Activated CD8-positive, alpha-beta memory T cell treated with anti-CD3 and anti-CD28 coated beads, Interleukin-2, amount 50 U/mL, for 1 hour (primary cell): ENCODE results near the gene BAIAP2.

Experiments
- DNase-seq: peaks from one replicate; pipeline ENCODE4 v3.0.0-alpha.2; 2020; ENCODE audit errors: extremely low read depth

BAIAP2 gene

DNA sequence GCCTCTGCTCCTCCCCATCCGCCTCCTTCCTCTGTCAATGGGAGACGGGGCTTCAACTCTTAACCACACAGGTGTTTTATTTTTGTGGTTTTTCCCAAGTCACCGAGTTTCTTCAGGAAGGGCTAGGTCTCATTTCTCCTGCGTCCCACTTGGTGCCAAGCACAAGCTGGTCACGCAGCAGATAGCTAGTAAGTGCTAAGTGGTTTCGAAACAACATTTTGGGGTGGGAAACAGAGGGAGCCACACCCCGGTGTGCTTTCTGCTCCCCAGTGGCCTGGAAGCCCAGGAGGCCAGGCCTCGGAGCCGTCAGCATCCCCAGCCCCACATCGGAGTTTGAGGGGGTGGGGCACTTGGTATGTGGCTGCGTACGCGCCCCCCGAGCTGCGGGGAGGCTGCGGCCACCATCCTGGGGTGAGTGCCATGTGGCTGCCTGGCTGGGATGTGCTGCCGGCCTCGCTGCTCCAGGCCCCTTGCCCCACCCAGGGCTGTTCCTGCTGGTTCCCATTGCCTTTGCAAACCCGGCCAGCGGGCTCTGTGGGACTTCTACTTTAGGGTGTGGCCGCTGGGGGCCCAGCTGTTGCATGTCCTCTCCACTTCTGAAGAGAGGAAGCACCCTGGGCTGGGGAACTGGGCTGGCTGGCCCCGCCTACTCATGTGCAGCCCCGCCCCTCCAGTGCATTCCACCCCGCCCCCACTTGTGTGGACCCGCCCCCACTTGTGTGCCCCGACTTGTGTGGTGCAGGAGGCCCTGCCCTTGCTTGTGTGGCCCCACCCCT lies 55.6 kb downstream of the BAIAP2 start:
- DNase-seq, result no peak

DNA sequence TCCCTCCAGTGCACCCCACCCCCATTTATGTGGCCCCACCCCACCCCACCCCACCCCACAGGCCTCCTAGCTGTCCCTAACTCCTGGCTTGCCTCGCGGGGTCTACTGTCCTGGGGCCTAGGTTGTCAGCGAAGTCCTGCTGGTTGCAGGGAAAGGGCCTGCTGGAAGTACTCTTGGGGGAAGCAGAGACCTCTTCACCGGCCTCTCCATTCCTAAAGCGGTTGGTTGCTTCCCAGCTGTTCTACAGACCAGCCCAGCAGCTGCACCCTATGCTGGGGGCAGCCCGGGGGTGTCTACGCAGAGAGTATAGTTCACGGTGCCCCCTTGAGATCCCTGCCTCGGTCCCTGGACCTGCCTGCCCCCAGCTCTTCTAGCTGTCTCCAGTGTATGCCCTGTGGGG lies 56.2 kb downstream of the BAIAP2 start:
- no peak for DNase-seq

DNA sequence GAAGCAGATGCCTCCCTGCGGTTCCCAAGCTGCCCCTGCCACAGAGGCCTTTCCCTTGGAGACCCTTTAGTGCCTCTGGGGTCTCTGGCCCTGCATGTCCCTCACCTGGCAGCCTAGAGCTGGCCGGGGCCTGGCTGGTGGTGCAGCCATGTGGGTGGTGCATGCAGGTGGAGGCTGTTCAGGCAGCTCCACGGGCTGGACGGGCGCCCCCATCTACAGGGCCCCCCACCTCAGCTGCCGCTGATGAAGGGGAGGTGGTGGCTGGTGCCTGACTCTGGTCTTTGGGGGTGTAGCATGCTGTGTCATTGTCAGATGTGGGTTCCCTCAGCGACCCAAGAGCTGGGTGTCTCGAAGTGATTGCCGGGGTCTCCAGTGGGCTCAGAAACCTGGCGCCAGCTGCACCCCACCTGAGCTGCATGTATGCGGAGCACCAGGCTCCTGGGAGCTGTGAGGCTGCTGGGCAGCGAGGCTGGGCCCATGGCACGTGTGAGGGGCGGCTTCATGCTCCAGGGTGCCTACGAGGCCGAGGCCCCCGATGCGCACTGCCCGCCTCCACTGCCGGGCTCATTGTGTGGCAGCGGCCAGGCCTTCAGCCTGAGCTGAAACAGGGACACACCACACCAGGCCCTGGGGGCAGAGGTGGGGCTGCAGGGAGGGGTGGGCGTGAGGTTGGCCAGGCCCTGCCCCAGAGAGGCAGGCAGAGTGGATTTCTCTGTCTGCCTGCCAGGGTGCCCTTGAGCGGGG lies 57.0 kb downstream of the BAIAP2 start:
- DNase-seq, result no peak

DNA sequence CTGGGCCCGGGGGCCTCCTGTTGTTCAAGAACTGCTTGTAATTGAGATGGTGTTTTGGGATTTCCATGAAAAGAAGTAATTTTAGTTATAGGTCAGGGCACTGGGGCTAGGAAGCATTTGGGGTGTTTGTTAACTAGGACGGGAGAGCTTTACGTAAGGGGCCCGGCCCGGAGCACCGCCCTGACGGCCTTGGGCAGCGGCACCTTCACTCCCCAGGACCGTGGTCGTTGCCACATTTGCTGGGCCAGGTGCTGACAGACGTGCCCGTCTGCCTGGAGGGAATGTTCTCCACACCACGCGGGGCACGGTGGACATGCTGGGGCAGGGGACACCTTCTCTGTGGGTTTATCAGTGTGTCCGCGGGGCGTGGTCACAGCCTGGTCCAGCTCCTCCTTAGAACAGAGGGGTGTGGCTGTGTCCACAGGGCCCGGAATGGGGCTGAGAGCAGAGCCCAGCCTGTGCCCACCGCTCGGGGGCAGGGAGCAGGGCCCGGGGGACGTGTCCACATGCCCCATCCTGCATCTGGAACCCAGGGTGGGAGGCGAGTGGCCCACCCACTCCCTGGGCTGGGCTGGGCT lies 57.7 kb downstream of the BAIAP2 start:
- DNase-seq, result no peak

DNA sequence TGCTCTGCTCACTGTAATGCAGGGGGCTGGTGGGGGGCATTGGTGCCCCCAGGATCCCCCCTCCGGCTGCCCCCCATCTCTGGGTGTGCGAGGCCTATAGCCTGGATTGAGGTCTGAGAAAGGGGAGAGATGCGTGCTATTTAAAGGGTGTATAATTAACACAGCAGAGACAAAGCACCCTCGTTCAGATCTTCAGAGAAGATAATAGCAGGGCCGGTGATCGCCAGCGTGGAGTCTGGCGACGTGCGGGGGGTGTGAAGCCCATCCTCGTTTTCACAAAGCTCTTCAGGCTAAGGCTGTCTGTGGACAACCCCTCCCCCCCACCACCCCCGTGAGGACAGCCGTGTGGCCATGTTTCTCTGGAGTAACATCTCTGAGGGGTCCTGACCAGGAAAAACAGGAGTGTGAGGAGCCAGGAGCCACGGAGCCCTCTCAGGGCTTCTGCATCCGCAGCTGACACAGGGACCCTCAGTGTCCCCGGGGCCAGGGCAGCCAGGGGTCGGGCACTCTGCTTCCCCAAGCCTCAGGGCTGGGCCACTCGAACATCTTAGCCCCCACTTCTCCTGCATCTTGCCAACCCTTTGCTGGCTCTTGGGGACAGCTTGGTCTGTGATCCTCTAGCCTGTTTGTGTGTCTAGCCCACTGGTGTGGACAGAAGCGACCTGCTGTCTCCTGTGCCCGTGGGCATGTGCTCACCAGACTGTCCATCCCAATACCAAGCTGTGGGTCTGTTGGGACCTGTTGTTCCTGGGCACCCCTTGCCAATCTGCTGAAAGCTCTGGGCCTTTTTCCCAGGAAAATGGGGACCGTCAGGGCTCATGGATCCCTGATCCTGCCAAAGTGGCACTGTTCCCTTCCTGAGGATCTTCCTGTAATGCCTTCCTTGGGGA lies 58.9 kb downstream of the BAIAP2 start:
- DNase-seq, result no peak

DNA sequence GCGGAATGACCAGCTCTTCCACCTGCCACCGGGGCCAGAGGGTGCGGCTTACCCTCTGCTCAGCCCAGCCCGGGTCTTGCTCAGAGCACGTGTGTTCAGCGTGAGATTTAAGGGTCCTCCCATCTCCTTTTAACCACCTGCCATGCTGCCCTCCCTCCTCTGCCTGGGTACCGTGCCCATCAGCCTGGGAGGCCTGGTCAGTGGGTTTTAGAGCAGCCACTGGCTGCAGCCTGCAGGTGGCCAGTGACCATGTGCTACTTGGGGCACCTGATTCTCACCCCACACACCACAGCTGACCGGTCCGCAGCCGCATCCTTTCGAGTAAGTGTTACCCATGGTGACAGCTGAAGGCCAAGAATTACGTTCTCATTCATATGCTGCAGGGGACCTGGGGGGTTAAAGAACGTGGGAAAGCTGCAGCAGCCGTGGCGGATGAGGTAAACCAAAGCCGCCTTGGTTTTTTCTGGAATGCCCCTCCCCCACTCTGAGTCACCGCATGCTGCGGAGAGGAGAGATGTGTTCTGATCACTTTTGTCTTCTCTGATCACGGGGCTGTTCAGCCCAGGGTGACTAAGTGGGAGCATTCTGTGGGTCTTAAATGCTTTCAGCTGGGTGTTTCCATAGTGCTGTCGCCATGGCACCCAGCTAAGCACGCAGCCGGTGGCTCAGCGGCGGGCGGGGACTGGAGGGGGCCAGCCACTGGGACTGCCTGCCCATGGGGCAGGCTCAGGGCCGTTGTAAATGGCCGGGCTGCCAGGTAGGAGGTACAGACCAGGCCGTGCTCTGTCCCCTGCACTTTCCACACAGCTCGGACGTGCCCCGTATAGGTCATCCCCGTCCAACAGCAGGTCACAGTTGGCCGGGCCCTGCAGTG lies 59.8 kb downstream of the BAIAP2 start:
- DNase-seq, result peak; percentile 95

DNA sequence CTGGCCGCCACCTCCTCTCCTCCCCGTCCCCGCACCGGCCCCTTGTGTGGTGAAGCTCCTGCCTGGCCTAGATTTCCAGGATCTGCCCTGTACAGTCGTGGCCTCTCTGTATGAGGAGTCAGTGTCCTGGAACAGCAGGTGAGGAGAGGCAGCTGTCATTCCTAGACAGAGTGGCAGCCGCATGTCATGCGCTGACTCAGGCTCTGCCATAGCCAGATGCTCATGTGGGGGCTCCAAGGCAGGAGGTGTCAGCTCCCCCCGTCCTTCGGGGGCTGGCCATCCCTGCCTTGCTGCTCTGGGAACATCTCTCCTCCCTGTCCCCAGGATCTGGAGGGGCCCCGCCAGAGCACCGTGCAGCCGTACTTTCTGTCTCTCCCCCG lies 60.4 kb downstream of the BAIAP2 start:
- peak; percentile 32 for DNase-seq

DNA sequence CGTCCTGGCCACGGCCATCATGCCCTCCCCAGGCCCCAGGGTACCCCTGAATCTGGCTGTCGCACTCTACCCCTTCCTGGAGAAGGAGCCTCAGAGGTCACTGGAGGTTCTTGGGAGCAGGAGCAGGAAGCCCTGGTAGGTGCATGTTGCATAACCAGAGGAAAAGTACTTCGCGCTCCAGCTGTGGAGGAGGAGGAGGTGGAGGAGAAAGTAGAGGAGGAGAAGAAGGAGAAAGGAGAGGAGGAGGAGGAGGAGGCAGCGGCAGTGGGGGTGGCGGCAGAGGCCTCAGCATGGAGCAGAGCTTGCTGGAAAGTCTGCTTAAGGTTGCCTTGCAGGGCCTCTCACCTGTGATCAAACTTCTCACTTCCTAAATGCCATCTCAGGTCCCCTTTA lies 61.8 kb downstream of the BAIAP2 start:
- DNase-seq, result no peak

DNA sequence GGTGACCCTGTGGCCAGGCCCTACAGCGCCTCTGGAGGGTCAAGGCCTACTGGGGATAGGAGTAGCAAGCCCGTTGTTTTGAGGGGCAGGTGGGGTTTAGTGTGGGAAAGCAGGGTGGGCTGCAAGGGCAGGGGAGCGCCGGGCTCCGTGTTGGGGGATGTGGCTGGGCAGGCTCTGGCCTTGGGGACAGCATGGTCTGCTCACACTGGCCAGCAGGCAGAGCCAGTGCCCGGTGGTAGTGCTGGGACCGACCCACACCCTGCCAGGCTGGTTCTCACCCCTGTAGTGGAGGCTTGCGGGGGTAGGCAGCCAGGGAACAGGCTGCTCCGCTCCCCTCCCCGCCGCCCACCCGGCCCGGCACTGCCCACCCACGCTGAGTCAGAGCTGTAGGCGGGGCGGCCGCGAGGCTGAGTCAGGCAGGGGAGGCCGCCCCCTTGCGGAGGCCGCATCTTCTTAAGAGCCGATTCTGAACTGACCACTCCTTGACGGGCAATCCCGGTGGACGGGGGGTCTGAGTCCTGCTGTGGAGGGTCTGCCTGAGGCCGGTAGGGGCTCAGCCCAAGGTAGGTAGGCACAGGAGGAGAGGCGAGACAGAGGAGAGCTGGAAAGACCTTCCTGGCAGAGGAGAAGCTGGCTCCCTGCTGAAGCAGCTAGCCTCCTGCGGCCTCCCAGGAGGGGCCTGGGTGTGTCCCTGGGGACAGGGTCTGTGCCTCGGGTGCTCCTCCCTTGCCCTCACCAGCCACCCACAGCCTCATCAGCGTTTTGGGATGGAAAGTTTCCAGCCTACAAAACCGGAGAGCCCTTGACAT lies 62.4 kb downstream of the BAIAP2 start:
- peak; percentile 40 for DNase-seq

DNA sequence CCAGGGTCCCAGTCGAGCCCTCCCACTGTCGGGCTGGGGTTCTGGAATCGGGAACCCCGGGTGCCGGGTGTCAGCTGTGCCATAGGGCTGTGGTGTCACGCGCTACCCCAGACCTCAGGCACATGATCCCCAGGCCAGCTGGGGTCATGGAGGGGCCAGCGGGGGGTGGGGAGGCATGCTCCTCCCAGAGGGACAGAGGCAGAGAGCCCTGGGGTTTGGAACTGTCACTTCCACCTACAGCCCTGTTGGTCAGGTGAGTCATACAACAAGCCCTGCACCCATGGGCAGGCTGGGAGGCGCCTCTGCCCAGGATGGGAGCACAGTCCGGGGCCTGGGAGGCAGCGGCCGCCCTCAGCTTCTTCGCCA lies 63.0 kb downstream of the BAIAP2 start:
- DNase-seq, result no peak

DNA sequence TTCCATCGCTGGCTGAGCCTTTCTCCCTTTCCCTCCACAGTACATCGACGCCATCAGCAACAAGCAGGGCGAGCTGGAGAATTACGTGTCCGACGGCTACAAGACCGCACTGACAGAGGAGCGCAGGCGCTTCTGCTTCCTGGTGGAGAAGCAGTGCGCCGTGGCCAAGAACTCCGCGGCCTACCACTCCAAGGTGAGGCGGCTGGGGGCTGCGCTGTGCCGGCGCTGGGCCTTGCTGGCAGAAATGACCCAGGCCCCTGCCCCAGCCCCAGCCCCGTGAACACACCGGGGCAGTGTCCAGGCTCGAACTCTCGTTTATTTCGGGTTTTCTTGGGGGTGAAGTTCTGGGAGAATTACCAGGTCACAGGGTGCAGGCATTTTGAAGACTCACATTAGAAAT lies 64.9 kb downstream of the BAIAP2 start:
- no peak for DNase-seq

DNA sequence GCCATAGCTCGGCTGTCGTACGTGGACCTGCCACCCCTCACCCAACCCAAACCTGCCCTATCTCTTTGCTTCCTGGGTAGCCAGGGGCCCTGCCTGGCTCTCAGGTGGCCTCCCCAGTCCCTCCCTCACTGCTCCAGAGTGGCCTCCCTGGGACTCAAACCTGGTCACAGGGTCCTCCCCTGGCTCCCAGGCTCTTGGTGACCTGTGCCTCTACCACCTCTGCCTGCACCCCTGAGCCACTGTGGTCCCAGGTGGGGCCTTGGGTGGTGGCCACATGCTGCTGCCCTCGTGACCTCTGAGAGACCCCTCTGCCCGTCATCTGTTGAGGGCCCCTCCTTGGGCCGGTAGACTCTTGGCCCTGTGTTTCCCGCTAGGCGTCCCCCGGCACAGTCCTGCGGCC lies 65.7 kb downstream of the BAIAP2 start:
- no peak for DNase-seq

DNA sequence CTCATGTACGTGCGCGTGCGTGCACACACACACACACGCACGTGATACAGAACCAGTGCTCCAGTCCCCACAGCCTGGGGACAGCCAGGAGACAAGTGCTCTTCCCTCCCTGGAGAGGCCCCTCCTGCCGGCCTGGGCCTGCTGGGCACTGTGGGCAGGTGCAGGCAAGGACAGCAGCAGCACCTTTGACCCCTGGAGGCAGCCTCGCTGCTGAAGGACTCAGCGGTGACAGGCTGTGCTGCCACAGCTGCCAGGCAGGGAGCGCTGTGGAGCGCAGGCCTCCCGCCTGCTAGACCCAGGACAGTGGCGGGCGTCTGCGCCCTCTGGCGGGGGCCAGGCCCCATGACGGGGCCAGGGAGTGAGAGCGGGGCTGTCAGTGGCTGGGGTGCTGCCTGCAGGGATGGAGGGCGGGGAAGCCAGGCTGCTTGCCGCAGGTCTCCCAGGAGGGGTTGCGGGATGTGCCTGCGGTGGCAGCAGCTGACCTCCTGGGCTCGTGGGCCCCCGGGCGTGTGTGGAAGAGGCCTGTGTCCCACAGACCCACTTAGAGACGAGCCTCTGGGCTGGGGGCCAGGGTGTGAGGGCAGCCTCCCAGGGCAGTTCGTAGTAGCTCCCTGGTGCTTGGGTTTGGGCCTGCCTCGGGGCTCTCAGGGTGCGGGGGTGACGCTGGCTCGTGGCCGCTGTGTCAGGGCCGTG lies 66.8 kb downstream of the BAIAP2 start:
- peak; percentile 55 for DNase-seq

DNA sequence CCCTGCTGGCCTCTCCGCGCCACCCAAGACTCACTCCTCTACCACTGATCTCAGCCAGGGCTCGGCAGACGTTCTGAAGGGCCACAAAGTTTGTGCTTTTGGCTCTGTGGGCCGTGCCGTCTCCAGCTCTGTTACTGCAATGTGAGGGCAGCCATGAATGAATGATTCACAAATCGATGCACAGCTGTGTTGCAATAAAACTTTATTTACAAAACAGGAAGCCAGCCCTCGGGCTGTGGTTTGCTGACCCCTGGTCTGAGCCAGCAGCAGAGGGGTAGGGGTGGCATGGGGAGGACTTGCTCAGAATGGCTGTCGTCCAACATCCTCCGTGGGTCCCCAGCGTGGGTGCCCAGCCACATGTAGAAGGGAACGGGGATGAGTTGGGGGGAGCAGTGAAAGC lies 67.4 kb downstream of the BAIAP2 start:
- DNase-seq, result no peak

DNA sequence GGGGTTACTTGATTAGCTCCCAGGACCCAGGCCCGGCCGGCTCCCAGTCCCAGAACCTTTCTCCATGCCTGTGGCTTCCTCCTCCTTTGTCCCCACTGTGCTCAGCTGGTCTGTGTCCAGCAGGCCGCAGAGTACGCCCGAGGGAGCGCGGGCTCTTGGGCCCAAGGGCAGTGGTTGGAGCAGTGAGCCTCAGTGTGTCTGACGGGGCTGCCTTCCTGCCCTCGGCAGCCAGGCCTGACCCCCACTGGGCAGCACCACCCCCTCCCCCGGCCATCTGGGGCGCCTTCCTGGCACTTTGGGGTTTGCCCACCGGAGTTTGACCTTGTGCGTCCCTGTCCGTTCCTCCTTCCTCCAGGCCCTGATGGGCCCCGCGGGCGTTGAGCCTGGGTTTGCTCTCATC lies 67.9 kb downstream of the BAIAP2 start:
- DNase-seq, result no peak

DNA sequence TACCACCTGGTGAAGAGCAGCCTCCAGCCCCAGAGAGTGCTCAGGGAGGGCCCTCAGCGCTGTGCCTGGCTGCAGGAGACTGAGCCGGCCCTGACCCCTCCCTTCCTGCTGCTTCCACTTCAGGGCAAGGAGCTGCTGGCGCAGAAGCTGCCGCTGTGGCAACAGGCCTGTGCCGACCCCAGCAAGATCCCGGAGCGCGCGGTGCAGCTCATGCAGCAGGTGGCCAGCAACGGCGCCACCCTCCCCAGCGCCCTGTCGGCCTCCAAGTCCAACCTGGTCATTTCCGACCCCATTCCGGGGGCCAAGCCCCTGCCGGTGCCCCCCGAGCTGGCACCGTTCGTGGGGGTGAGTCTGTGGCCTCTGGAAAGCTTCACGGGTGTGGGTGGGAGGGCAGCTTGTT lies 68.4 kb downstream of the BAIAP2 start:
- no peak for DNase-seq

DNA sequence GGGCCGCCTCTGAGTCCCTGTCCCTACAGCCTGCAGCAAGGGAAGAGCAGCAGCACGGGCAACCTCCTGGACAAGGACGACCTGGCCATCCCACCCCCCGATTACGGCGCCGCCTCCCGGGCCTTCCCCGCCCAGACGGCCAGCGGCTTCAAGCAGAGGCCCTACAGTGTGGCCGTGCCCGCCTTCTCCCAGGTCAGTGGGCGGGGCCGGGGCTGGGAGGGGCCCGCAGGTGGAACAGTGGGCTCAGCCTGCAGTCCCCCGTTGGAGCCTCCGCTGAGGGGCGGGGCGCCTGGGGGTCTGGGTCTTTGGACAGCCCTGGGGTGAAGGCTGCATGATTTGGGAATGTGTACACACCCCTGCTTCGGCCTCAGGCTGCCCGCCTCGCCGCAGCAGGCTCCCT lies 71.8 kb downstream of the BAIAP2 start:
- no peak for DNase-seq

DNA sequence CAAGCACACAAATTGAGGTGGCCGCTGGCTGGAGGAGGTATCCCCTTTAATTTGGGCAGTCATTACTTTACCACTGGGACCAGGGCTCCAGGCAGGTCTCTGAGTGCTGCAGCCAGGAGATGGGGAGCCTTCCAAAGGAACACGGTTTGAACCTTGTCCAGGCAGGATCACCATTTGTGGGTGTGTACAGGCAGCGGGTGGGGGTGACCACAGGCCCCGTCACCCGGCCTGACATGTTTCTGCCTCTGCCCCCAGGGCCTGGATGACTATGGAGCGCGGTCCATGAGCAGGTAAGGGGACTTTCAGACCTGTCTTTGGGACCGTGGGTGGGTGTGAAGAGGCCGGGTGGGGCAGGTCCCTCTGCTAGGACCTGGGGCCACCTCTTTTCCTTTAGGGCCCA lies 73.3 kb downstream of the BAIAP2 start:
- no peak for DNase-seq

DNA sequence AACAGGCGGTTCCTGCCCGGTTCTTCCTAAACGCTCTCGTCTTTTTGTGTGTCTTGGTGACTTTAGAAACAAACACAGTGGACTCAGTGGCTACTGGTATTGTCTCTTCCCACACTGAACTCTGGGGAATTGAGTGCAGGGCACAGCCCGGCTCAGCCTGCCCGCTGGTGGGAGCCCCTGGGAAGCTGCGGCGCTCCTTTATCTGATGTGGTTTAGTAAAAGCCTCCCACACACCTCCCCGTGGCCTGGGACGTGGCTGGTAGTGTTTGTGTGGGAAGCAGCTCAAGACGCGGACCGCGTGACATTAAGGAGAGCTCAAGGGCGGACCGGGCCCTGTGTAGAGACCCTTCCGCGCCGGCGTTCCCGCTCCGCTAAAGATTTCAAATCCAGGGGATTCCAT lies 75.0 kb downstream of the BAIAP2 start:
- DNase-seq, result no peak
